Measurements from ENCODE around the gene RPL35A. TPM values are rescaled to one million over a fixed set of nuclear protein-coding genes. Genes with fewer than 3 reads are reported as not detected.
"Not testable (repeated sequence)": the region's sequence is repeated elsewhere in the genome, so short reads cannot be mapped to it uniquely, and the experiment has no call there.

Gene RPL35A
- total RNA-seq, 1 experiment from 2014 or later = 875 TPM

- CTCF ChIA-PET = no interaction called here
- Histone ChIP-seq H3K4me3 (ENCODE audit: low read length) (peak overlapping the region; percentile 91), H3F3A (ENCODE audit: low read length, unreplicated experiment) (peaks cover 9% of the 10 kb centered on the region), H3K79me2 (ENCODE audit: low read length) (peaks cover 4% of the 10 kb centered on the region; the same call in 1 of the 2 replicates), H3K9me2 (replicated peaks; ENCODE audit: low read length) (no peaks in the 10 kb centered on the region), H3K27ac (ENCODE audit: low read length) (no peak overlapping the region), H3K27me3 (ENCODE audit: low read length) (no peaks in the 10 kb centered on the region), H3K4me1 (ENCODE audit: insufficient read depth, low read length) (peaks cover 22% of the 10 kb centered on the region), H3K4me2 (ENCODE audit: low read length) (peak overlapping the region; percentile 91), H2AFZ (ENCODE audit: low read length) (no peak overlapping the region), H3K9ac (ENCODE audit: low read length) (0 out of 2 replicates have a peak overlapping the region, but pooled peaks have one; percentile 89), H3K36me3 (ENCODE audit: low read depth, low read length) (peaks cover 4% of the 10 kb centered on the region; the same call in 1 of the 2 replicates), H4K20me1 (ENCODE audit: low read length) (no peaks in the 10 kb centered on the region), H3K9me3 (ENCODE audit: low read length) (peaks cover 3% of the 10 kb centered on the region; the same call in 1 of the 2 replicates)
- POLR2A ChIA-PET (ENCODE audit: unreplicated experiment) = no interaction called here
- intact Hi-C loops (cut with micrococcal nuclease) = no loop called here
- no TSS peak for BruUV-seq (replicated peaks)
- TF ChIP-seq EZH2phosphoT487 (IDR thresholded peaks at IDR 0.05; ENCODE audit: borderline replicate concordance, low read length) = no peak
- TF ChIP-seq EZH2 (IDR thresholded peaks at IDR 0.05; ENCODE audit: low read length, unreplicated experiment) = no peak
- no peak for TF ChIP-seq CTCF (conservative IDR thresholded peaks at IDR 0.05; ENCODE audit: low read depth, low read length)
- ATAC-seq = no peak
- DNase-seq = no peak
These were observed 11.6 kb downstream of the RPL35A start for GRCh38 chr3:197961582-197961945.

GRCh38 chr3:197963019-197963637 is 13.1 kb downstream of the RPL35A start:
- H3K27me3 ChIP-seq (ENCODE audit: low read length) = no peaks in the 10 kb centered on the region
- no peaks in the 10 kb centered on the region for H3K9me2 ChIP-seq (replicated peaks; ENCODE audit: low read length)
- intact Hi-C loops (cut with micrococcal nuclease) = no loop called here
- DNase-seq (no peak), ATAC-seq (no peak)
- ChIA-PET CTCF (no interaction called here), POLR2A (ENCODE audit: unreplicated experiment) (no interaction called here)
- no peak overlapping the region for H3K4me2 ChIP-seq (ENCODE audit: low read length)
- no TSS peak for BruUV-seq (replicated peaks)
- H3K4me1 ChIP-seq (ENCODE audit: insufficient read depth, low read length) = peaks cover 22% of the 10 kb centered on the region
- peaks cover 13% of the 10 kb centered on the region; the same call in 1 of the 2 replicates for H3K9me3 ChIP-seq (ENCODE audit: low read length)
- peaks cover 4% of the 10 kb centered on the region; the same call in 1 of the 2 replicates for H3K79me2 ChIP-seq (ENCODE audit: low read length)
- H3K4me3 ChIP-seq (ENCODE audit: low read length) = no peak overlapping the region
- no peak overlapping the region for H3K9ac ChIP-seq (ENCODE audit: low read length)
- H4K20me1 ChIP-seq (ENCODE audit: low read length) = no peaks in the 10 kb centered on the region
- H3K36me3 ChIP-seq (ENCODE audit: low read depth, low read length) = peaks cover 4% of the 10 kb centered on the region; the same call in 1 of the 2 replicates
- no peaks in the 10 kb centered on the region for H3F3A ChIP-seq (ENCODE audit: low read length, unreplicated experiment)
- H2AFZ ChIP-seq (ENCODE audit: low read length) = no peak overlapping the region
- TF ChIP-seq EZH2phosphoT487 (IDR thresholded peaks at IDR 0.05; ENCODE audit: borderline replicate concordance, low read length) = no peak
- TF ChIP-seq EZH2 (IDR thresholded peaks at IDR 0.05; ENCODE audit: low read length, unreplicated experiment) = no peak
- TF ChIP-seq CTCF (conservative IDR thresholded peaks at IDR 0.05; ENCODE audit: low read depth, low read length) = no peak
- H3K27ac ChIP-seq (ENCODE audit: low read length) = no peak overlapping the region

GRCh38 chr3:197967337-197967989 is 17.5 kb downstream of the RPL35A start:
- H3F3A ChIP-seq (ENCODE audit: low read length, unreplicated experiment); ATAC-seq; H2AFZ ChIP-seq (ENCODE audit: low read length); H3K79me2 ChIP-seq (ENCODE audit: low read length); H3K36me3 ChIP-seq (ENCODE audit: low read depth, low read length); H4K20me1 ChIP-seq (ENCODE audit: low read length); CTCF ChIA-PET; H3K4me2 ChIP-seq (ENCODE audit: low read length); intact Hi-C loops (cut with micrococcal nuclease); H3K27ac ChIP-seq (ENCODE audit: low read length); DNase-seq; H3K4me3 ChIP-seq (ENCODE audit: low read length); H3K9me2 ChIP-seq (replicated peaks; ENCODE audit: low read length); POLR2A ChIA-PET (ENCODE audit: unreplicated experiment); H3K4me1 ChIP-seq (ENCODE audit: insufficient read depth, low read length); BruUV-seq (replicated peaks); H3K27me3 ChIP-seq (ENCODE audit: low read length); H3K9ac ChIP-seq (ENCODE audit: low read length): not testable (repeated sequence)
- H3K9me3 ChIP-seq (ENCODE audit: low read length) = peaks cover 13% of the 10 kb centered on the region; the same call in 1 of the 2 replicates
